GM15510 (cell line): Measurements from ENCODE around the gene HSBP1.

ENCODE experiments used
- POLR2A ChIP-seq: IDR thresholded peaks from 3 replicates; pipeline ENCODE4 v1.6.1; 2011; ENCODE audit warnings: borderline replicate concordance; ENCODE audit not compliant: insufficient read length; ENCODE audit errors: extremely low read depth

Gene HSBP1

GRCh38 chr16:83817022-83817421 lies 9.2 kb downstream of the HSBP1 start:
- TF ChIP-seq POLR2A, result no peak

- no peak for TF ChIP-seq POLR2A
Observed at GRCh38 chr16:83818276-83818675, 10.5 kb downstream of the HSBP1 start.

- no peak for TF ChIP-seq POLR2A
Observed at GRCh38 chr16:83819361-83819760, 11.6 kb downstream of the HSBP1 start.

GRCh38 chr16:83826146-83826913 lies 18.6 kb downstream of the HSBP1 start:
- no peak for TF ChIP-seq POLR2A

- TF ChIP-seq POLR2A, result no peak
Observed at GRCh38 chr16:83830091-83830768, 22.5 kb downstream of the HSBP1 start.

- no peak for TF ChIP-seq POLR2A
Observed at GRCh38 chr16:83830769-83831455, 23.1 kb downstream of the HSBP1 start.

GRCh38 chr16:83831456-83831987 lies 23.7 kb downstream of the HSBP1 start:
- TF ChIP-seq POLR2A, result no peak

- no peak for TF ChIP-seq POLR2A
Observed at GRCh38 chr16:83833921-83834320, 26.1 kb downstream of the HSBP1 start.

GRCh38 chr16:83835586-83836566 lies 28.1 kb downstream of the HSBP1 start:
- TF ChIP-seq POLR2A, result no peak

GRCh38 chr16:83837566-83837965 lies 29.8 kb downstream of the HSBP1 start:
- TF ChIP-seq POLR2A, result no peak

- no peak for TF ChIP-seq POLR2A
Observed at GRCh38 chr16:83838151-83838550, 30.4 kb downstream of the HSBP1 start.

GRCh38 chr16:83839561-83839960 lies 31.8 kb downstream of the HSBP1 start:
- TF ChIP-seq POLR2A, result no peak

GRCh38 chr16:83840060-83840617 lies 32.4 kb downstream of the HSBP1 start:
- TF ChIP-seq POLR2A, result no peak

- TF ChIP-seq POLR2A, result no peak
Observed at GRCh38 chr16:83842291-83842690, 34.5 kb downstream of the HSBP1 start.
